T-helper 2 cell treated with Interferon-gamma antibody and Interleukin-4, amounts not matched to agents 5 μg/mL and 100 μg/mL, for 36 hours (primary cell): ENCODE measurements around the gene DYRK3.

ENCODE experiments used
- DNase-seq: peaks from one replicate; pipeline ENCODE4 v3.0.0; 2021; ENCODE audit warnings: low spot score
- H3K27ac Mint-ChIP-seq: one replicate; pipeline ENCODE4 v1.8.0; 2021; ENCODE audit warnings: mild to moderate bottlenecking, mixed read lengths
- H3K27me3 Mint-ChIP-seq: one replicate; pipeline ENCODE4 v1.8.0; 2021; ENCODE audit warnings: low read depth, mixed read lengths
- H3K36me3 Mint-ChIP-seq: one replicate; pipeline ENCODE4 v1.8.0; 2021; ENCODE audit warnings: low read depth, mixed read lengths
- H3K4me1 Mint-ChIP-seq: one replicate; pipeline ENCODE4 v1.8.0; 2021; ENCODE audit warnings: low read depth, mixed read lengths
- H3K4me3 Mint-ChIP-seq: one replicate; pipeline ENCODE4 v1.8.0; 2022; ENCODE audit warnings: mild to moderate bottlenecking, moderate library complexity, mixed read lengths
- H3K9me3 Mint-ChIP-seq: one replicate; pipeline ENCODE4 v1.8.0; 2021; ENCODE audit warnings: mixed read lengths

DYRK3 gene

GRCh38 chr1:206643118-206643698, 7.9 kb downstream of the DYRK3 start:
- Mint-ChIP-seq H3K9me3 (no peaks in the 10 kb centered on the region), H3K27ac (no peak overlapping the region), H3K36me3 (peaks cover 6% of the 10 kb centered on the region), H3K4me3 (no peak overlapping the region), H3K4me1 (no peaks in the 10 kb centered on the region), H3K27me3 (no peaks in the 10 kb centered on the region)
- DNase-seq, result no peak

GRCh38 chr1:206646504-206646903, 11.2 kb downstream of the DYRK3 start:
- no peaks in the 10 kb centered on the region for H3K9me3 Mint-ChIP-seq
- H3K4me3 Mint-ChIP-seq, result no peak overlapping the region
- H3K27ac Mint-ChIP-seq, result no peak overlapping the region
- DNase-seq, result no peak
- no peaks in the 10 kb centered on the region for H3K4me1 Mint-ChIP-seq
- H3K27me3 Mint-ChIP-seq, result no peaks in the 10 kb centered on the region
- peaks cover 5% of the 10 kb centered on the region for H3K36me3 Mint-ChIP-seq

DNA sequence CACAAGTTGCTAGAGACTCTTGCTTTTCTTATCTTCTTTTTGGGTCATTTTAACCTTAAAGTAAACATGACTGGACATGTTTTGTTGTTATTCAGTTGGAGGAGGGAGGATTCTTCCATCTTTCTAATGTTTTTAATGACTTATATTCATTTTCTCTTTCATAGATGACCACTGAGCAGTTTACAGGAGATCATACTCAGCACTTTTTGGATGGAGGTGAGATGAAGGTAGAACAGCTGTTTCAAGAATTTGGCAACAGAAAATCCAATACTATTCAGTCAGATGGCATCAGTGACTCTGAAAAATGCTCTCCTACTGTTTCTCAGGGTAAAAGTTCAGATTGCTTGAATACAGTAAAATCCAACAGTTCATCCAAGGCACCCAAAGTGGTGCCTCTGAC, 11.9 kb downstream of the DYRK3 start:
- Mint-ChIP-seq H3K36me3 (peaks cover 7% of the 10 kb centered on the region), H3K4me1 (no peaks in the 10 kb centered on the region), H3K4me3 (no peak overlapping the region), H3K9me3 (no peaks in the 10 kb centered on the region), H3K27ac (no peak overlapping the region), H3K27me3 (no peaks in the 10 kb centered on the region)
- no peak for DNase-seq

GRCh38 chr1:206649261-206649921, 14.1 kb downstream of the DYRK3 start:
- no peak overlapping the region for H3K27ac Mint-ChIP-seq
- H3K4me3 Mint-ChIP-seq, result no peak overlapping the region
- H3K36me3 Mint-ChIP-seq, result peaks cover 9% of the 10 kb centered on the region
- H3K9me3 Mint-ChIP-seq, result no peaks in the 10 kb centered on the region
- no peaks in the 10 kb centered on the region for H3K27me3 Mint-ChIP-seq
- H3K4me1 Mint-ChIP-seq, result no peaks in the 10 kb centered on the region
- DNase-seq, result no peak

- H3K27ac Mint-ChIP-seq, result no peak overlapping the region
- H3K4me1 Mint-ChIP-seq, result no peaks in the 10 kb centered on the region
- no peak for DNase-seq
- H3K4me3 Mint-ChIP-seq, result no peak overlapping the region
- peaks cover 9% of the 10 kb centered on the region for H3K36me3 Mint-ChIP-seq
- no peaks in the 10 kb centered on the region for H3K9me3 Mint-ChIP-seq
- no peaks in the 10 kb centered on the region for H3K27me3 Mint-ChIP-seq
Observed at GRCh38 chr1:206651014-206651413, 15.7 kb downstream of the DYRK3 start.

DNA sequence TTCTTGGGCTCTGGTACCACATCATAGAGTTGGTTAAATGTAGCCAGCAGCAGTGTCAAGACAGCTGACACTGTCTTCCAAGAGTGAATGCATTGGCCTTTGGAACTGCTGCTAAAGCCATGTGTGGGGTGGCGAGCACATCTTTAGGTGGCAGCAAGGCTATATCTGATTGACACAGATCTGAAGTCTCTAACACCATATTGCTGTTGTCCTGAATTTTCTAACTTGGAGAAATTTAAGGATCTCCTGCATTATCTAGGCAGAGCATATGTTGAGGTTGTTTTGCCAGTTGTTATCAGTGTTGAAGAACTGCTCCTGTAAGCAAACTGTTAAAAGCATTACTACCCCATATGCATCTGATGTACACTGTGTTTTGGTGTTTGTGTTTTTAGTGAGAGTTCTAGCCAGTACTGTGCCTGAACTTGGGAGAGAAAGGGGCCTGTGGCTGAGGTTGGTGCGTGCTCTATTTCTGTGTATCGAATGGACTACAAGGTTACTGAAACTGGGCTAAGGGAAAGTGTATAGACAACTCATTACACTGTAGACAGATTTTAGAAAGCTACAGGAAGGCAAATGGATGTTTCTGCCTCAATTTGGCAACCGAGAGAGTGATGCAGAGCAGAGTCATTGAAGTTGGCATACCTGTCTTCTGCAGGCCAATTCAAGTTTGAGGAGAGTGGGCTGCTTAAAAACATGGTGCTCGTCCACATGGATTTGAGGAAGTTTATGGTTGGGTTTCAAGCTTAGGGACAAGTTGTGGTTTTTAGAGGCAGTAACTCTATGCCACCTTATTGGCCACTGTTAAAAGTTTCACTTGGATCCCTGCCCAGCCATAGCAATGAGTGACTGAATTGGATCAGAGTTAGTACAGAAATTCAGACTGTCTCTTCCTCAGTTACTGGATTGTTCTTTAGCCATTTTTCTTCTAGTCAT, 16.9 kb downstream of the DYRK3 start:
- Mint-ChIP-seq H3K36me3 (peaks cover 9% of the 10 kb centered on the region), H3K4me1 (no peaks in the 10 kb centered on the region), H3K9me3 (no peaks in the 10 kb centered on the region), H3K27ac (no peak overlapping the region), H3K27me3 (peaks cover 3% of the 10 kb centered on the region), H3K4me3 (no peak overlapping the region)
- DNase-seq, result no peak

GRCh38 chr1:206653715-206654459, 18.6 kb downstream of the DYRK3 start:
- DNase-seq, result no peak
- Mint-ChIP-seq H3K27ac (no peak overlapping the region), H3K27me3 (peaks cover 14% of the 10 kb centered on the region), H3K4me1 (peaks cover 3% of the 10 kb centered on the region), H3K4me3 (no peak overlapping the region), H3K36me3 (peaks cover 6% of the 10 kb centered on the region), H3K9me3 (no peaks in the 10 kb centered on the region)

DNA sequence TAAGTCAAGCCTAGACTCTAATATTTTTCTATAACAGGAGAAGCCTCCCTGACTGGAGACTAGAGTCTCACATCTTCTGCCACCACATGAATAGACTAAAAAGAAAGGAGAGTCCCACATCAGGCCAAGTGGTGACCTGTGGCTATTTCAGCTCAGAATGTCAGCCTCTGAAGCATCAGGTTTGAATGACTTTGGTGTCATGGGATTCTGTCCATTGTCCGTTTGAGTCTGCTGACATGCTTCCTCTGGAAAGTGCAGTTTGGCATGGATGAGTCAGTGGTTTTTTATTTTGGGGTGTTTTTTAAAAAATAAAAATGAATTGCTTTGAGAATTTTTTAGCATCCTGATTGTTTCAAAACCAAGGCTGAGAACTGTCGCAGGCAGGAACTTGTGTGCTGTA, 19.5 kb downstream of the DYRK3 start:
- Mint-ChIP-seq H3K27me3 (peaks cover 14% of the 10 kb centered on the region), H3K4me3 (no peak overlapping the region), H3K4me1 (peaks cover 3% of the 10 kb centered on the region), H3K27ac (no peak overlapping the region), H3K9me3 (no peaks in the 10 kb centered on the region), H3K36me3 (peaks cover 4% of the 10 kb centered on the region)
- no peak for DNase-seq

GRCh38 chr1:206655471-206655882, 20.1 kb downstream of the DYRK3 start:
- Mint-ChIP-seq H3K4me3 (no peak overlapping the region), H3K36me3 (peaks cover 4% of the 10 kb centered on the region), H3K27me3 (peaks cover 14% of the 10 kb centered on the region), H3K27ac (no peak overlapping the region), H3K4me1 (peaks cover 3% of the 10 kb centered on the region), H3K9me3 (no peaks in the 10 kb centered on the region)
- DNase-seq, result no peak

DNA sequence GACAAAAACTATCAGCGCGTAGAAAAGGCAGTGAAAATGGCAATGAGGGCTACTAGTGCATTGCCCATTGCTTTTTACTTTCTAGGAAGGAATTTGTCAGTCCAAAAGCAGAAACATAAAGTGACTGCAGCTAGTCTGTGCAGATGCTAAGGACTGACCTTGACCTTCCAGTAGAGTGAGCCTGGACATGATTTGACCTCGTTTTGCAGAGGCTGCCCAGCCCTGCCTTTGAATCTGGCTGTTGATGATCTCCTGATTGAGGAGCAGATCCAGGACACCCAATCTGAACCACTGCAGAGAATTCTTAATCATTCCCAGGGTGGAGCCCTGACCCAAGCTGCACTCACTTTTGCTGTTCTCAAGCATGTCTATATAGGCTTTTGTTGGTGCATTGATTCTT, 21.6 kb downstream of the DYRK3 start:
- Mint-ChIP-seq H3K27me3 (peaks cover 14% of the 10 kb centered on the region), H3K9me3 (no peaks in the 10 kb centered on the region), H3K4me1 (peaks cover 3% of the 10 kb centered on the region), H3K4me3 (no peak overlapping the region), H3K27ac (no peak overlapping the region), H3K36me3 (peaks cover 4% of the 10 kb centered on the region)
- no peak for DNase-seq

GRCh38 chr1:206657751-206658150, 22.4 kb downstream of the DYRK3 start:
- H3K27me3 Mint-ChIP-seq, result peaks cover 14% of the 10 kb centered on the region
- H3K9me3 Mint-ChIP-seq, result no peaks in the 10 kb centered on the region
- H3K4me3 Mint-ChIP-seq, result no peak overlapping the region
- no peaks in the 10 kb centered on the region for H3K36me3 Mint-ChIP-seq
- H3K27ac Mint-ChIP-seq, result no peak overlapping the region
- peaks cover 7% of the 10 kb centered on the region for H3K4me1 Mint-ChIP-seq
- DNase-seq, result no peak

- Mint-ChIP-seq H3K27ac (peak overlapping the region; percentile 18), H3K4me1 (peaks cover 9% of the 10 kb centered on the region), H3K9me3 (no peaks in the 10 kb centered on the region), H3K27me3 (peaks cover 19% of the 10 kb centered on the region), H3K4me3 (no peak overlapping the region), H3K36me3 (no peaks in the 10 kb centered on the region)
- DNase-seq, result peak; percentile 46
Observed at GRCh38 chr1:206658264-206658980, 23.1 kb downstream of the DYRK3 start.

- no peaks in the 10 kb centered on the region for H3K36me3 Mint-ChIP-seq
- DNase-seq, result no peak
- H3K27me3 Mint-ChIP-seq, result peaks cover 19% of the 10 kb centered on the region
- H3K9me3 Mint-ChIP-seq, result no peaks in the 10 kb centered on the region
- H3K4me1 Mint-ChIP-seq, result peaks cover 11% of the 10 kb centered on the region
- peak overlapping the region; percentile 18 for H3K27ac Mint-ChIP-seq
- no peak overlapping the region for H3K4me3 Mint-ChIP-seq
Observed at GRCh38 chr1:206658981-206659273, 23.6 kb downstream of the DYRK3 start.
